Stimulated activated CD8-positive, alpha-beta memory T cell treated with anti-CD3 and anti-CD28 coated beads, Interleukin-4, amount 100 ng/mL, for 48 hours (primary cell): ENCODE data around the gene PHOSPHO1.
A peak's percentile ranks its signal among the peaks of the same experiment; 100 is the strongest.

Experiments
- DNase-seq: peaks from one replicate; pipeline ENCODE4 v3.0.0-alpha.2; 2020

The PHOSPHO1 gene

DNA sequence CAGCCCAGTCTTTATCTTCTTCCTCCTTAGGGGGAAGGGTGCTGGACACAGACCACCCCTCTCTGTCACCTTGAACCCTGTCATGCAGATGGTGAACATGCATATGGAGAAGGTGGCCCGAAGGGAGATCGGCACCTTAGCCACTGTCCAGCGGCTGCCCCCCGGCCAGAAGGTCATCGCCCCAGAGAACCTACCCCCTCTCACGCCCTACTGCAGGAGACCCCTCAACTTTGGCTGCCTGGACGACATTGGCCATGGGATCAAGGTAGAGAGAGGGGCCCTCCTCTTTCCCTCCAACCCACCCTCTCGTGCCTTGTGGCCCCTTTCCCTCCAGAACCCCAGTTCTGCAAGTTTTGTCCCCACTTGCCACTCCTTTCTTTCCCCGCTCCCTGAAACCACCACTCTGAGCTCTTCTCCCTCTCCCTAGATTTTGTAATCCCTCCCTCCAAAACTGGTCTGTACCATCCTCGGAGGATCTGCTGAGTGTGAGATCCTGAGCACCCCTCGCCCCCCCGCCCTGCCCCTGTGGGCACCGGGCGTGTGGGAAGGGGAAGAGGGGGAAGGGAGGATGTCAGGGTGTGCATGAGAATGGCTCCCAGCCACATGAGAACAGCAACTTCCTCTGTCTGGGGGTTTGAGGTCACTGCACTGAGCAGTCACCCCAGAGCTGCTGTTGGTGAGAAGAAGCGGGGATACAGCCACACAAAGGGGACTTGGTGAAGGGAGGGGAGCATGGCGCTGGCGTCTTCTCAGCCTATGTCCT, 12.8 kb downstream of the PHOSPHO1 start:
- DNase-seq: peak; percentile 71

DNA sequence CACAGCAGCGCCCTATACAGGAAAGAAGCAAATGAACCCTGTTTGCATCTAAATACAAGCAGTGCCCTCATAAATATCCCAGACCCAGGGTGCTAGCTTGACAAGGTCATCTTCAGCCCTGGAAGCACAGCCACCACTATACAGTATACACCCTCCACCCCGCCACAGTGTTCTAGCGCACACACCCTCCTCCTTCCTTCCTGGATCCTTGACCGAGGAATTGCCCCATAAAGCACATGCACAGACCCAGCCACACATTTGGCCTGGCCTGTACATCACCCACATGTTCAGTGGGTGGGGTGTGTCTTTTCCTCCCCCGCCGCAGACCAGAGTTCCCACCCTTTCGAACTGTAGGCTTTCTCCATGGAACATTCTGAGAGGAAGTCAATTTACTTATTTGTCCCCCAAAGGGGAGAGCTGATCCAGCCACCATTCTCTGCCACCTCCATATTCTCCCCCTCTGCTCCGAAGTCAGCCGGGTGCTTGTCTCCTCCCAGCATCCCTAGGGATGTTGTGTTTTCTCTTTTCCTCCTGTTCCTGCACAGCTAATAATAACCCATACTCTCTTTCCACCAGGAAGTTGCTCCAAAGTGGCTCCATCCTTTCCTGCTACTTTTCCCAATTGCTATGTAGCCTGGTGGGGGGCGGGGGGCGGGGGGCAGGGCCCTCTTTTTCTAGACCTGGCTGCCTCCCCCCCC, 13.5 kb downstream of the PHOSPHO1 start:
- no peak for DNase-seq

DNA sequence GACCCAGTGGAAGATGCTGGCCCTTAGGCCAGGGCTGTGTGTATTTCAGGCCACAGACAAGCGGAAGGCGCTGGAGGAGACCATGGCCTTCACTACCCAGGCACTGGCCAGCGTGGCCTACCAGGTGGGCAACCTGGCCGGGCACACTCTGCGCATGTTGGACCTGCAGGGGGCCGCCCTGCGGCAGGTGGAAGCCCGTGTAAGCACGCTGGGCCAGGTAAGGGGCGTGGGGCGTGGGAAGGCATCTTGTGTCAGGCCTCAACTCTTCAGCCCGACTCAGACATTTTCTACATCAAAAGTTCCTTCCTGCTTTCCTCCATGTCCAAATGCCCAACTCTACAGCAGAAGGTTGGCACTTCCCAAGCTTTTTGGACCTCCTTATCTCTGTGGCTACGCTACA, 14.1 kb downstream of the PHOSPHO1 start:
- DNase-seq: no peak

DNA sequence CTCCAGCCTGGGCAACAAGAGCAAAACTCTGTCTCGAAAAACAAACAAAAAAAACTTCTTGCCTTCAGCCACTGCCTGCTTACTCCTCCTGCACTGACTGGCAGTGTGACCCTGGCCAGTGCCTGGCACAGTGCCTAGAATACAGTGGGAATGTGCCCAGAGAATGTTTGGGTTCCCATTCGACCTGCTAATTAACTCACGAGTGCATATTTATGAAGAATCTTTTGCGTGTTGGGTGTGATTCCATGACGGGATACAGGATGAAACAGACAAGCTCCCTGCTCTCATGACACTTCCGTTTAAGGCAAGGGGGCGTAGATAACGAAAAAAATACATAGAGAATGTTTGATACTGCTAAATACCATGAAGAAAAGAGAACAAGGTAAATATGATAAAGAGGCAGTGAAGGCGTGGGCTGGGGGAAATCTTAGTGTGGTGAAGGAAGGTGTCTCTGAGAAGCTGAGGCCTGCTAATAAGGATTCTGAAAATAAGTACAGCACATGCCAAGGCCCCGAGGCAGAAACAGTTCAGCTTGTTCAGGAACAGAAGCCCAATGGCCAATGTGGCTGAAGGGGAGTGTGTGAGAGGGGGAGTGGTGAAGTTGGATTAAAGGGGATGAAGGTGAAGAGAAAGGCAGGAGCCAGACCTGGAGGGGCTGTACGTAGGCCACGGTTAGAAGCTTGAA, 15.8 kb downstream of the PHOSPHO1 start:
- no peak for DNase-seq

DNA sequence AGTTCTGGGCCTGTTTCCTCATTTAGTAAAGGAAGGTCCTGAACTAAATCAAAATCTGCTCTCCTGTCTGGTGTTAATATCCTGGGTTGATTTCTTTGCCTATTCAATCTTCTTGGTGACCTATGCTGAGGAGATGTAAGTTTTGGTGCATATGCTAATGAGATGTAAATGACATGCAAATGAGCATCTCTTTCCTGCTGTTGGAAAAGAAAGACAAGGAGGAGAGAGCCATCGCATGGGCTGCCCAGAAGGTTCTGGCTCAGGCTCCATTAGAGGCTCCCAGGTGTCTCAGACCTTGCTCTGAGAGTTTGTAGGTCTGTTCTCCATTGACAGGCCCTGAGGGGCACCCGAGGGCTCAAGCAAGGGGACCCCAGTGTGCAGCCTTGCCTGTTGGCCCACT, 16.7 kb downstream of the PHOSPHO1 start:
- no peak for DNase-seq

DNA sequence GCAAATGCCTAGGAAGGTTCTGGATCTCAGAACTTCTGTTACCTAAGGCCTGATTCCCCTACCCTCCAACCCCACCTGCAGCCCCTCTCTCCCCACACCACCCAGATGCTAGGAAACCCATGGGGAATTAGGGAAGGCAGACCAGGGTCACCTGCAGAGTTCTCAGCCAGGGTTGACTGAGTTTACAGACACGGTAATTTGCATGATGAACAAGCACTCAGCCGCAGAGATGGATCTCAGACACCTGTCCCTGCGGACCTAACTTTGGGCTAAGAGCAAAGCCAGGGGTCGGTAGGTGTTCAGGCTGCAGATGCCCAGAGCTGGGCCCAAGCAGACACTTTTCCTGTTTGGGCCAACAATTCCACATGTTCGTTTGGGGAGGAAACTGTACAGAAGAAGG, 17.2 kb downstream of the PHOSPHO1 start:
- no peak for DNase-seq

DNA sequence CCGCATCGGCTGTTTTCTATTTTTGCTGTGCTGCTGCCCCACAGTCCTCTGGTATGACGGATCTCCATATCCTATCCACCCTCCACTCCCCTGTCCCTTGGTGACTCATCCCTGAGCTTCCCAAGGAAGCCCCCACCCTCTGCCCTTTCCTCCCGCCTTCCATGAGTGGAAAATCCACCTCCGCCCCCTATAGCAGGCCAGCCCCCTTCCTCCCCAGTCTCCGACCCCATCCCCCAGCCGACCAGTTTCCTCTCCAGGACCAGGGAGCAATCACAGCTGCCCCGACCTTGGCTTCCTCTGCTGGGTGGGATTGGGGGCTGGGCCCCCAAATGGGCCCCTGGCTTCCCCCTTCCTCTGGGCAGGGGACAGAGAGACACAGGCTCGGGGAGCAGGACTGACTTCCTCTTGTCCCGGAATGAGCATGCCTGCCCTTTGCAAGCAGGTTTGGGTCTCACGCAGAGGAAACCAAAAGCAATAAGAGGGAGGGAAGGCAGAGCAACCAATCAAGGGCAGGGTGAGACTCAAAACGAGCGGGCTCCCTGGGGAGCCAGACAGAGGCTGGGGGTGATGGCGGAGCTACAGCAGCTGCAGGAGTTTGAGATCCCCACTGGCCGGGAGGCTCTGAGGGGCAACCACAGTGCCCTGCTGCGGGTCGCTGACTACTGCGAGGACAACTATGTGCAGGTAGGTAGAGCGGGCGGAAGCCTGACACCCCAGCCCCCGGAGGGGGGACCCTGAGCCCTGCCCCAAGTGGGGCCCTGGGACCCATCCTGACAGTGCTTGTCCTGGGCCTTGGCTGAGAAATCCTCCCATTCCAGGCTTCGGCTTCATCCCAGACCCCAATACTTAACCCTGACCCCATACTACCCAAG, 20.2 kb downstream of the PHOSPHO1 start, which contains the start of the genes ABI3 and GNGT2:
ABI3 (plus strand) TSS at position 550 of the 872 bp plus-strand sequence; CDS start at position 568, 18 bp downstream.
GNGT2 (minus strand) TSS at position 417 of the 872 bp plus-strand sequence. CDS start 3,152 bp downstream, outside the sequence.
- DNase-seq: peak; percentile 75

DNA sequence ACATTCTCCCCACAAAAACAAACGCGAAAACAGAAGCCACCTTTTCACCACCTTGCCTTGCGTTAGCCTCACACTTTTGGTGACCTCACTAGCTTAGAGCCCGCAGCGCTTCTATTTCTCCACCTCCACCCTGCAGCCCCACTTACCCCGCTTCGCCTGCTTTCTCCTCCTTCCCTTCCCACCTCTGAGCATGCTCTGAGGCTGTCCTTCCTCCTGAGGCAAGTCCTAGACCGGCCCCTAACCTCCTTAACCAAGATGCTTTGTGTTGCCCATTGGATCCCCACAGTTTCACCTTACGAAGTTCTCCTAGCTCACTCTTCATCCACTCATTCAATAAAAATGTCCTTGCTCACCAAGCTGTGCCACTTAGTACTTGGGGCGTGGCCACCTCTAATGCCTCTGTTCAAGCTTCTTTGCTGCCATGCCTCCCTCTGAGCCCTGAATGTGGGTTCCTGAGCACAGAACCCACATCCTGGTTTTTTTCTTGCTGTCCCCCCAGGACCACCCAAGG, 21.5 kb downstream of the PHOSPHO1 start:
- no peak for DNase-seq

DNA sequence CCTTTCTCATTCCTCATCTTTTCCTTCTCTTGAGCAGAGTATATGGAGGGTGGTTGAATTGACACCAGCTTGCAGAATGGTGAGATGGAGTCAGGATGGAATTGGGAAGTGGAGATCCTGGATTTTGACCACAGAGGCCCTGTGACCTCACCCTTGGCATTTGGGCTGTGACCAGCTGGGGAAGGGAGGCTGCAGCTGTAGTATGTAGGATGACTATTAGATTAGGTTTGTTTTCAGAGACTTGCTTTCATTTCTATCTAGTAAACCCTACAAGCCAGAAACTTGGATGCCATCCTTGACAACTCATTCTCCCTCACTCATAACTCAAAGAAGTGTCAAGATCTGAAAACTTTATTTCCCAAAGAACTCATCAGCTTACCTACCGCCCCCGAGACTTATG, 26.1 kb downstream of the PHOSPHO1 start:
- no peak for DNase-seq

DNA sequence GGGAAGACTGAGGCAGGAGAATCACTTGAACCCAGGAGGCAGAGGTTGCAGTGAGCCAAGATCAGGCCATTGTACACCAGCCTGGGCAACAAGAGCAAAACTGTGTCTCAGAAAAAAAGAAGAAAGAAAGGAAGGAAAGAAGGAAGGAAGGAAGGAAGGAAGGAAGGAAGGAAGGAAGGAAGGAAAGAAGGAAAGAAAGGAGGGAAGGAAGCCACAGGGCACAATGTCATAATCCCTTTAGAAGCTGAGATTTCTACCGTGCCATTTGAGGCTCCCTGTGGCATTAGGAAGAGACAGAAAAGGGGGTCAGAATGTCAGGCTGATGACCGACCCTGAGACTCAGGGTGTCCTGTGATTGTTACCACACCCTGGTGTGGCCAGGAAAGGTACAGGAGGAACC, 26.8 kb downstream of the PHOSPHO1 start:
- no peak for DNase-seq

DNA sequence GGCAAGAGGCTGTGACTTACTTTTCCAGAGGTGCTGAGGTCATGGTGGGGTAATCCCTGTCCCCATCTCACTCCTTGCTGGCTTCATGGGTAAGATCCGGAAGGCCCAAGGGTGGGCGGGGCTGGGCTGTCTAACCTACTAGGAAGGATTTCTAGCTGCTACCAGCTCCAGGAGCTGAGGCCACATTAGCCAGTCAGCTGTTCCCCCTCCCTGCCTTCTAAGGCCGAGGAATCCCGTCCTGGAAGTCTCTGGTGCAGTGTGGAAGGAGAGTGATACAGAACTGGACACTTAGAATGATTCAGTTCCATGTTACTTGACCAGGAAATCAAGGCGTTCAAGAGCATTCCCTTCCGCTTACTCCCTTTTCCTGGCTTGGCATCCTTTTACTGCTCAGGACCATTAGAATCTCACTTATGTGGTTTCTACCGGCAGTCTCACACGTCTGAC, 29.1 kb downstream of the PHOSPHO1 start:
- DNase-seq: no peak

DNA sequence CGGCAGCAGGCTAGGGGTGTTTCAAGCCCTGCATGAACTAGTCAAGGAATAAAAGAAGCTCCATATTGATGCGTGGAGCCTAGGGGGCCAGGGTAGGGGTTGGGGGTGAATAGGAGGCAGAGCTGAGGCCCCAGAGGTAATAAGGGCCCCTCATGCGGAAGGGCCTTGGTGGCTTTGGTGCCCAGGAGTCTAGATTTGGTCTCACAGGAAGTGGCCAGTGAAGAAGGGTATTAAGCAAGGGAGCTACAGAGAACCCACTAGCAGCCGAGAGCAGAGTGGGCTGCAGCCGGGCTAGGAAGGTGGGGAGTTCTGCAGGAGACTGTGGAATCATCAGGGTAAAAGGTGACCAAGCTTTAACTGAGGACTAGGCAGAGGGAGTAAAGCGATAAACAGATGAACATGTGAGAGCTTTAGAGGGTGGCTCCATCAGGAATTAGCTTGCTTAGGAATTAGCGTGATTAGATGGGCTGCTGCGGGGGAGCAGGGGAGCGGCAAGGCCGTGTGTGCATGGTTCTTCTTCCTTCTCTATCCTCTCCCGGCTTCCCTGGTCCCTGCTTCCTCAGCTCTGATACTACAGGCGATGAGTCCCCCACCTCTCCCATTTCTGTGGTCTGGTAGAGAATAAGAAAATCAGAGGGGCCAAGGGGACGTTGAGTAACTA, 30.0 kb downstream of the PHOSPHO1 start:
- no peak for DNase-seq

DNA sequence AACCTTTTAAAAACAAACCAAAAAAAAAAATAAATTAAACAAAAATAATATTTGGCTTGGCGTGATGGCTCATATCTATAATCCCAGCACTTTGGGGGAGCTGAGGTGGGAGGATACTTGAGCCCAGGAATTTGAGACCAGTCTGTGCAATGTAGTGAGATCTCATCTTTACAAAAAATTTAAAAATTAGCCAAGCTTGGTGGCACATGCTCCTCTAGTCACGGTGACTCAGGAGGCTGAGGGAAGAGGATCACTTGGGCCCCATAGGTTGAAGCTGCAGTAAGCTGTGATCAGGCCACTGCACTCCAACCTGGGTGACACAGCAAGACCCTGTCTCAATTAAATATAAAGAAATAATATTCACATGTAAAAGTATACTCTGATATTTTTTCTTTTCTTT, 32.4 kb downstream of the PHOSPHO1 start:
- no peak for DNase-seq

DNA sequence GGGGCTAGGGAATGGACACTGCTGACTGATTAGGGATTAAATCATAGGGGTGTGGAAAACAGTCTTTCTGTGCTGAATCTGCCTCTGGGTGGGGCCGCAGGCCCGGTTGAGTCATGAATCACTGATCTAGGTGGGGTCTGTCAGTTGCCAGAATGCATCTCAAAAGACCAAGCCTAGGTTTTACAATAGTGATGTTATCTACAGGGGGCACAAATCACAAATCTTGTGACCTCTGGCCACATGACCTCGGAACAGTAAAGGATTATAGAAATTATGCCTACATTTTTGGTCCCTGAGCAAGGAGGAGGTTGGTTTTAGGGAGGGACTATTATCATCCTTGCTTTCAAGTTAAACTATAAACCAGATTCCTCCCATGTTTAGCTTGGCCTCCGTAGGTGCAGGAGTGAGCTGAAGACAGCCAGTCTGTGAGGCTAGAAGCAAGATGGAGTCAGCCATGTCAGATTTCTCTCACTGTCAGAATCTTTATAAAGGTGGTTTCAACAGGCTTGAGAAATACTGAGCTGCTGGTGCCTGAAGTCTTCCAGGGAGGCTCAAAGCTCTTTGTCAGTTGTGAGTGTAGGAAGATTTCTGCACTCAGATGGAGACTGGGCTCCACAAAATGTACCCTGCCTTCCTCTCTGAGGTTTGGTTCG, 33.1 kb downstream of the PHOSPHO1 start:
- no peak for DNase-seq

DNA sequence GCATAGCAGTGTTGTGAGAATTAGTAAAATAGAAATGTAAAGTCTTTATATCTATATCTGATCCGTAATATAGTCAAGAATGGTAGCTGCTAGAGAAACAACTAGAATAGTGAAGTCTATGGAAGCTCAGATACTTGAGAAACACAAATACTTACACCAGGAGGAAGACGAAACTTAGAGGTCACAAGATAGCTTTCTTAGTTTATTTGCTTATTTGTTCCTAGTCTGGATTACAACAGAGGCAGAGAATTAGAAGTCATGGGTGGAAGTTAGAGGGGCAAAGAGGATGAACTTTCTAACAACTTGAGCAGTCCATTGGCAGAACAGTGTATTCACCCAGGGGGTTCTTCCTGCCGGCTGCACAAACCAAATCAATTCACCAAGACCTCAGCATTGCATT, 34.1 kb downstream of the PHOSPHO1 start:
- DNase-seq: no peak

DNA sequence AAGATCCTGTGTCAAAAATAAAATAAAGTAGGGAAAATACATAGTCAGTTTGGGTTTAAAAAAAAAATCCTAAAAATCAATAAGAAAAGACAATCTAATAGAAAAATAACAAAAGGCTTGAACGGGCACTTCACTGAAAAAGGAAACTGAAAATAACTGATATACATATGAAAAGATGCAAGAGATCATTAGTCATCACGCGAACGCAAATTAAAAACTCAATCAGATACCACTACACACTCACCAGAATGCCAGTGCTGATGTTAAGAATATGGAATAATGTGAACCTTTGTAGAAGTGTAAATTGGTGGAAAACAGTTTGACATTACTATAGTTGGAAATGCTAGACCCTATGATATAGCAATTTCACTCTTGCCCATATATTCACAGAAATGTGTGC, 34.8 kb downstream of the PHOSPHO1 start:
- no peak for DNase-seq

DNA sequence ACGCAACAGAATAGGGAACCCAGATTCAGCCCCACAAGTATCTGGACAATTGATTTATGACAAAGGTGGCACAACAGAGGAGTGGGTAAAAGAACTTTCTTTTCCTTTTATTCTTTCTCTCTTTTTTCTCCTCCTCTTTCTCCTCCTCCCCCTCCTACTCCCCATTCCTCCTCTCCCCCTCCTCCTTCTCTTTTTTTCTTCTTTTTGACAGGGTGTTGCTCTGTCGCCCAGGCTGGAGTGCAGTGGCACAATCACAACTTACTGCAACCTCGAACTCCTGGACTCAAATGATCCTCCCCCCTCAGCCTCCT, 36.3 kb downstream of the PHOSPHO1 start:
- no peak for DNase-seq

DNA sequence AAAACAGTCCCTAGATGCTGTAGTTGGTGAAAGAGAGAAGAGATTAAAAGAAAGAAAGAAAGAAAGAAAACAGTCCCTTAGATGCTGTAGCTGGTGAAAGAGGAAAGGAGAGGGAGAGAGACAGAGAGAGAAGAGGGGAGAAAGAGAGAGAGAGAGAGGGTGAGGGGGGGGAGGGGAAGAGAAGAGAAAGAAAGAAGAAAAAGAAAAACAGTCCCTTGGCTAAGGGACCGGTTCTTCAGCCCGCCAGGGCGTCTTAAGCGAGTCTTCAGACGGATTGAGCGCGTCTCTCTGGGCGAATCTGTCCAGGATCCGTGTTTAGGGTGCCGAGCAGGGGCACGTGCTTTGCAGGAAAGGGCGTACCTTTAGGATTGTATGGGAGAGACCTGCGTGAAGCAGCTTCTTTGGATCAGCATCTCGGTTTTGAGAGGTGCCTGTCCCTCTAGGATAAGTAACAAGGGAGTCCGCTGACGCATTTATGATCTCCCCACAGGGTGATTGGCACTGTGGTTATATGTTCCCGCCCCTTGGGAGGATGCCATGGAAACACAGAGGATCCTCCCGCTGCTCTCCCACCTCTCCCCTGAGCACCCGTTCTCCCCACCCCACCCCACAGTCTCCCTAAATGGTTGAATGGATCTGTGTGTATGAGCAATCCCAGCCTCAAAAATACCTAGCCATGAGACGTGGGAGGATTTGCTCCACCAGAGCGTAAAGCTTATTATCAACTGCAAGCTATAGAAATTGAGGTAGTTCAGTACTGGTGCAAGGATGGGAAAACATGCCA, 36.9 kb downstream of the PHOSPHO1 start:
- DNase-seq: no peak

DNA sequence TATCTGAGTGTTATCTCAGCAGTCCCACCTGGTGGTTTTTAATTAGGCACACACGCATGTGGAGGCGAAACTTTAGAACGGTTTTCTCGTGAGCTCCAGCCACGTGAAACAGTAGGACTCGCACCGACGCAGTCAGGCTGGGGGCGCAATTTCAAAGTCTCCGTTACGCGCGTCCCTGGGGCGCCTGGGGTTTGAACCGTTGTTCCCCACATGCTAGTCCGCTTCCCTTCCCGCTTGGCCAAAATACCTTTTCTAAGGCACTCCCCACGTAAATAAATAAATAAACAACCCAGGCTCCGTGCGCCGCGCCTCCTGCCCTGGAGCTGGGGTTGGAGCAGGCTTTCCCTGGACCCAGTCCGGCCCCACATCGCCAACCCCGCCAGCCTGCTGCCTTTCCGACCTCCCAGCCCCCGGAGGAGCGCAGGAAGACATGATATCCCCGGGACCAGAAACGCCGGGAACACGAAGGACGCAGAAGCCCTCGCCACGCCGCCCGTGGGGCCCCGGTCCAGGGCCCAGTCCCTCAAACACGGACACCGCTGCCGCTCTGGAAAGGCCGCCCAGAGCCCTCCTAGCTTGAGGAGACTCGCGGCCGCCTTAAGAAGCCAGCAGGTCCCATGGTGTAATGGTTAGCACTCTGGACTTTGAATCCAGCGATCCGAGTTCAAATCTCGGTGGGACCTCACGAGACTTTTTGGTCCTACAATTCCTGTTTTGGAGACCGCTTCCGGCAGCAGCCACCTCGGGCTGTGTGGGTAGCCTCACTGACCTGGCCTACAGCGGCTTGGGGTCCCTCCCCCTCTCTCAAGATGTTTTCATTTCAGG, 38.5 kb downstream of the PHOSPHO1 start:
- DNase-seq: peak; percentile 98
